Activated T-helper 1 cell treated with anti-CD3 and anti-CD28 coated beads, Interleukin-12 subunit alpha, Interleukin-12 subunit beta, Interleukin-2, Interleukin-4 antibody, amounts not matched to agents 30 ng/mL and 10 ng/mL and 1 ng/mL, durations not matched to agents 14 hours and 24 hours and 36 hours (primary cell): ENCODE data around the gene MCEMP1. TPM values are rescaled to one million over a fixed set of nuclear protein-coding genes. Genes with fewer than 3 reads are reported as not detected.

Source experiments
- DNase-seq: peaks from one replicate; pipeline ENCODE4 v3.0.0; 2021; ENCODE audit warnings: low spot score
- H3K27ac Mint-ChIP-seq: one replicate; pipeline ENCODE4 v1.8.0; 2021; ENCODE audit warnings: mild to moderate bottlenecking, mixed read lengths
- H3K27me3 Mint-ChIP-seq: one replicate; pipeline ENCODE4 v1.8.0; 2022; ENCODE audit warnings: mild to moderate bottlenecking, moderate library complexity, mixed read lengths; ENCODE audit not compliant: insufficient read depth
- H3K36me3 Mint-ChIP-seq: one replicate; pipeline ENCODE4 v1.8.0; 2021; ENCODE audit warnings: low read depth, mixed read lengths
- H3K4me1 Mint-ChIP-seq: one replicate; pipeline ENCODE4 v1.8.0; 2021; ENCODE audit warnings: low read depth, mixed read lengths
- H3K4me3 Mint-ChIP-seq: one replicate; pipeline ENCODE4 v1.8.0; 2021; ENCODE audit warnings: mild to moderate bottlenecking, moderate library complexity, mixed read lengths
- H3K9me3 Mint-ChIP-seq: one replicate; pipeline ENCODE4 v1.8.0; 2021; ENCODE audit warnings: mixed read lengths
- intact Hi-C: fragments of 100-400 bp; cut with micrococcal nuclease; formaldehyde crosslinking; loops from one replicate; pipeline ENCODE4 v1.15.1; 2024
- total RNA-seq: library from RNA; stranded (reverse); gene quantifications from 2 replicates; pipeline ENCODE4 v1.2.3, GENCODE V29; 2022

Gene MCEMP1
- total RNA-seq, 1 donor from 2014 or later, result not detected

- Mint-ChIP-seq H3K4me1 (peaks cover 39% of the 10 kb centered on the region), H3K4me3 (peak overlapping the region; percentile 93), H3K27me3 (peaks cover 8% of the 10 kb centered on the region), H3K9me3 (no peaks in the 10 kb centered on the region), H3K27ac (peak overlapping the region; percentile 96), H3K36me3 (peaks cover 14% of the 10 kb centered on the region)
- intact Hi-C loops, result loop anchor here (1.0 to 5.0 kb wide), 7 partner anchors 52 to 583 kb away; partner anchors contain the start of genes PET100 and XAB2
- peak; percentile 77 for DNase-seq
These were observed 4.7 kb downstream of the MCEMP1 start for GRCh38 chr19:7681340-7682174.

DNA sequence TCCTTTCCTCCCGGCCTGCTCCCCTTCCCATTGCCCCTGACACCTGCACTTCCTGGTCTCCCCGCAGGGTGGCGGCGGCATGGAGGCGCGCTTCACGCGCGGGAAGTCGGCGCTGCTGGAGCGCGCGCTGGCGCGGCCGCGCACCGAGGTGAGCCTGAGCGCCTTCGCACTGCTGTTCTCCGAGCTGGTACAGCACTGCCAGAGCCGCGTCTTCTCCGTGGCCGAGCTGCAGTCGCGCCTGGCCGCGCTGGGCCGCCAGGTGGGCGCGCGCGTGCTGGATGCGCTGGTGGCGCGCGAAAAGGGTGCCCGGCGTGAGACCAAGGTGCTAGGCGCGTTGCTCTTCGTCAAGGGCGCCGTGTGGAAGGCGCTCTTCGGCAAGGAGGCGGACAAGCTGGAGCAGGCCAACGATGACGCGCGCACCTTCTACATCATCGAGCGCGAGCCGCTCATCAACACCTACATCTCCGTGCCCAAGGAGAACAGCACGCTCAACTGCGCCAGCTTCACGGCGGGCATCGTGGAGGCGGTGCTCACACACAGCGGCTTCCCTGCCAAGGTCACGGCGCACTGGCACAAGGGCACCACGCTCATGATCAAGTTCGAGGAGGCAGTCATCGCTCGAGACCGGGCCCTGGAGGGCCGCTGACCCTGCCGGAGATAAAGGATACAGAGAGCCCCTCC is 5.4 kb downstream of the MCEMP1 start:
- H3K4me3 Mint-ChIP-seq, result peak overlapping the region; percentile 93
- DNase-seq, result no peak
- peaks cover 2% of the 10 kb centered on the region for H3K27me3 Mint-ChIP-seq
- no peaks in the 10 kb centered on the region for H3K9me3 Mint-ChIP-seq
- intact Hi-C loops, result loop anchor here (5.0 kb wide), 1 partner anchor 330 kb away; no protein-coding TSS in a partner anchor
- H3K4me1 Mint-ChIP-seq, result peaks cover 33% of the 10 kb centered on the region
- peaks cover 14% of the 10 kb centered on the region for H3K36me3 Mint-ChIP-seq
- H3K27ac Mint-ChIP-seq, result peak overlapping the region; percentile 96

DNA sequence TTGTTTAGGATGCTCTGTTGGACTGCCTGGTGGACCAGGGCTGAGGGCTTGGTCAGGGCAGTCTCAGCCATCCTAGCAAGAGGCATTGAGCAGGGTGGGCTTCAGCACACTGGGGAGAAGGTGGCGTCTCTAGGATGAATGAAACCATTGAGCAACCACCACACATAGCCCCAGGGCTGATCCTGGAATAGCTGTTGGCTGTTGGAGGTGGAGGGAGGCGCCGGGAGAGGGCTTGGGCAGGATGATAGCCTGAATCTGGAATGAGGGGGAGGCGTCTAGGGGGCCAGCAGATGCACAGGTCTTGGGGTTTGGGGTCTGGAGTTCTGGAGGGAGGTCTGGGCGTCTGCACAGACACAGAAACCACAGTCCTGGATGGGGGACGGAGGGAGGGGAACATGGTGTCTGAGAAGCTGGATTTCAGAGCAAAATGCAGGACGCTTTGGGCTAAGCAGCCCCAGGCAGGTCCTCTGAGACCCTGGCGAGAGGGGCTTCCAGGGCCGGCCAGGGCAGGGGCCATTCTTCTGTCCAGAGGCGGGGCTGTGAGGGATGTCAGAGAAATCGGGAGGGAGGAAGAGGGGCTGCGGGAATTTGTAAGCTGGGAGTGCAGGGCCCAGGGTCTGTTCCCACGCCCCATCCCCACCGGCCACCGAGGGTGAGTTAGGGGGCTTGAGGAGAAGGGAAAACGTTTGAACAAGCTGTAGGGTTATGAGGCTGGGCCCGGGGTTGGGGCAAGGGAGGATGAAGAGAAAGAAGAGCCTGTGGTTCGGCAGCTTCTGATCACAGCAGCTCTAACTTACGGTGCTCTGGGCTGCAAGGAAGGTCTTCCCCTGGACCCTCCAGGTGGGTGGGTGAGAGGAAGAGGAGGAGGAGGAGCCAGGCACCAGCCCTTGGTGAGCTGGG is 8.9 kb downstream of the MCEMP1 start:
- Mint-ChIP-seq H3K27ac (no peak overlapping the region), H3K4me3 (no peak overlapping the region)

DNA sequence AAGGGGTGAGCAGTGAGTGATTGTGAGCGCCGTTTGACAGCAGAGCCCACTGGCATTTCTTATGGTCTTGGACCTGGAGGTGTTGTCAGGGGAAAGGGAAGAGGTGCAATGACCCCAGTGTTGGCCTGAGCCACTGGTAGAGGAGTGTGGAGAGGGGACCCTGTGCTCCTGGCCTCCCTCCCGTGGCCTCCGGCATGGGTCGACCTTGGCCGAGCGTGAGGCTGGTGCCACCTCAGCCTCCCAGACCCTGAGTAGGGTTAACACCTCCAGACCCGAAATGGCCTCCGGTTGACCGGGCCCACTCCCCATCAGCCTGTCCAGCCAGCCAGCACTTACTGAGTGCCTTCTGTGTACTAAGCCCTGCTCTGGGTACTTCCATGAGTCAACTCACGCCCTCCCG is 10.3 kb downstream of the MCEMP1 start:
- no peaks in the 10 kb centered on the region for H3K9me3 Mint-ChIP-seq
- H3K4me1 Mint-ChIP-seq, result no peaks in the 10 kb centered on the region
- H3K27me3 Mint-ChIP-seq, result no peaks in the 10 kb centered on the region
- DNase-seq, result no peak
- intact Hi-C loops, result no loop called here
- no peak overlapping the region for H3K4me3 Mint-ChIP-seq
- peaks cover 10% of the 10 kb centered on the region for H3K36me3 Mint-ChIP-seq
- H3K27ac Mint-ChIP-seq, result no peak overlapping the region

More for the DNA sequence above, 8.9 kb downstream of the MCEMP1 start:
- DNase-seq, result no peak
- H3K36me3 Mint-ChIP-seq, result peaks cover 14% of the 10 kb centered on the region
- no peaks in the 10 kb centered on the region for H3K9me3 Mint-ChIP-seq
- intact Hi-C loops, result no loop called here
- peaks cover 6% of the 10 kb centered on the region for H3K4me1 Mint-ChIP-seq
- no peaks in the 10 kb centered on the region for H3K27me3 Mint-ChIP-seq

- Mint-ChIP-seq H3K36me3 (peaks cover 4% of the 10 kb centered on the region), H3K4me3 (no peak overlapping the region), H3K27me3 (no peaks in the 10 kb centered on the region), H3K4me1 (no peaks in the 10 kb centered on the region), H3K27ac (no peak overlapping the region), H3K9me3 (no peaks in the 10 kb centered on the region)
- no peak for DNase-seq
- intact Hi-C loops, result no loop called here
These were observed 12.3 kb downstream of the MCEMP1 start for GRCh38 chr19:7689165-7689564.

DNA sequence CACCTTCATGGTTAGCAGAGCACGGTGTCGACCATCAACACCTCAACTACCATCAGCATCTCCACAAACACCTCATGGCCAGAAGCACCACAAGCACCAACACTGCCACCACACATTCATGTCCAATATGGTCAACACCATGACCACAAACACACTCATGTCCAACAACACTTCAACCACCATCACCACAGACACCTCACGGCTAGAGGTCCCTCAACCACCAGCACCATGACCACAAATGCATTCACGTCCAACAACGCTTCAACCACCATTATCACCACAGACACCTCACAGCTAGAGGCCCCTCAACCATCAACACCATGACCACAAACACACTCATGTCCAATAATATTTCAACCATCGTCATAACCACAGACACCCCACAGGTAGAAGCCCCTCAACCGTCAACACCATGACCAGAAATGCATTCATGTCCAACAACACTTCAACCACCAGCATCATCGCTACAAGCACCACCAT is 13.9 kb downstream of the MCEMP1 start:
- Mint-ChIP-seq H3K27ac (no peak overlapping the region), H3K27me3 (no peaks in the 10 kb centered on the region), H3K36me3 (no peaks in the 10 kb centered on the region), H3K4me3 (no peak overlapping the region), H3K4me1 (no peaks in the 10 kb centered on the region), H3K9me3 (no peaks in the 10 kb centered on the region)
- intact Hi-C loops, result no loop called here
- DNase-seq, result no peak

DNA sequence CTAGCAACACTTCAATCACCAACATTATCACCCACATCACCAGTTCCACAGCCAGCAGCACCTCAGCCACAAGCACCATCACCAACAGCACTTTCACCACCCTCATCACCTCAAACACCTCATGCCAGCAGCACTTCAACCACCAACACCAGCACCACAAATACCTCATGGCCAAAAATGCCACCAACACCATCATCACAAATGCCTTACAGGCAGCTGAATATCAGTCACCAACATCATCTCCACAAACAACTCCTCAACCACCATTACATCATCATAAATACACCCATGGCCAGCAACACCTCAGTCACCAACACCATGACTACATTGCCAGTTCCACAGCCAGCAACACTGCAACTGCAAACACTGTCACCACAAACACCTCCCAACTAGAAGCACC is 14.6 kb downstream of the MCEMP1 start:
- Mint-ChIP-seq H3K36me3 (no peaks in the 10 kb centered on the region), H3K4me3 (no peak overlapping the region), H3K27me3 (peaks cover under 1% of the 10 kb centered on the region), H3K9me3 (no peaks in the 10 kb centered on the region), H3K4me1 (no peaks in the 10 kb centered on the region), H3K27ac (no peak overlapping the region)
- no peak for DNase-seq
- intact Hi-C loops, result no loop called here

DNA sequence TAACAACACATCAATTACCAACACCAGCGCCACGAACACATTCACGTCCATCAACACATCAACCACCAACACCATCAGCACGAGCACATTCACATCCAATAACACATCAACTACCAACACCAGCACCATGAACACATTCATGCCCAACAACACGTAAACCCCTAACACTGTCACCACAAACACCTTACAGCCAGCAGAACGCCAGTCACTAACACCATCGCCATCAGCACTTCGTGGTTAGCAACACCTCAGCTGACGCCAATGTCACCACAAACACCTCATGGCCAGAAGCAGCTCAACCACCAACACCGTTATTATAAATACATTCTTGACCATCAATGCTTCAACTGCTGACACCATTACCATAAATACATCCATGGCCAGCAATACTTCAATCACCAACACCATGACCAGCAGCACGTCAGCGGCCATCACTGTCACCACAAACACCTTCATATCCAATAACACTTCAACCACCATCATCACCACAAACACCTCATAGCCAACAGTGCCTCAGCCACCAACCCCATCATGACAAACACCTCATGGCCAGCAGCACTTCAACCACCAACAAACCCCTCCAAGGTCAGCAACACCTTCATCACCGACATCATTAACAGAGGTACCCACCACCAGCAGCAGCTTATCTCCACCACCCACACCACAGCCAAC is 15.7 kb downstream of the MCEMP1 start:
- DNase-seq, result no peak
- Mint-ChIP-seq H3K27me3 (peaks cover 8% of the 10 kb centered on the region), H3K36me3 (no peaks in the 10 kb centered on the region), H3K9me3 (no peaks in the 10 kb centered on the region), H3K27ac (no peak overlapping the region), H3K4me3 (no peak overlapping the region), H3K4me1 (no peaks in the 10 kb centered on the region)
- intact Hi-C loops, result no loop called here

DNA sequence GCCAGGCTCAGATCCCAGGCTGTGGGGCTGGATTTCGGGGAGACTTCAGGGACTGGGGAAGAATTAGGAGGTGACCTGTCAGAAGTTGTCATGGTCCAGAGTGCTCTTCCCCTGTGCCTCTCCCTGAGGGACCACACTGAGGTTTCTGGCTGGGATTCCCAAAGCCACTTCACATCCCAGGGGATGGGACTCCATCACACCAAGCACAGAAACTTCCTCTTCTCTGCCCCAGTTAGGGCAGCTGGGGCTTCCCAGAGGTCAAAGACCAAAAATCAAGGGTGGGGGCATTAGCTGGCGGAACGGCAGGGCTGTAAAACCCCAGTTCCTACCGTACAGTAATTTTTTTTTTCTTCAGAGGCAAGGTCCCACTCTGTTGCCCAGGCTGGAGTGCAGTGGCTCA is 17.6 kb downstream of the MCEMP1 start:
- Mint-ChIP-seq H3K4me1 (peaks cover 6% of the 10 kb centered on the region), H3K27me3 (peaks cover 15% of the 10 kb centered on the region), H3K27ac (no peak overlapping the region), H3K9me3 (no peaks in the 10 kb centered on the region), H3K36me3 (no peaks in the 10 kb centered on the region), H3K4me3 (no peak overlapping the region)
- no peak for DNase-seq
- intact Hi-C loops, result no loop called here

- intact Hi-C loops, result no loop called here
- DNase-seq, result no peak
- H3K36me3 Mint-ChIP-seq, result no peaks in the 10 kb centered on the region
- H3K9me3 Mint-ChIP-seq, result no peaks in the 10 kb centered on the region
- no peak overlapping the region for H3K27ac Mint-ChIP-seq
- no peak overlapping the region for H3K4me3 Mint-ChIP-seq
- peaks cover 24% of the 10 kb centered on the region for H3K27me3 Mint-ChIP-seq
- H3K4me1 Mint-ChIP-seq, result peaks cover 10% of the 10 kb centered on the region
These were observed 20.9 kb downstream of the MCEMP1 start for GRCh38 chr19:7697721-7698287.

GRCh38 chr19:7698583-7698982 is 21.7 kb downstream of the MCEMP1 start:
- Mint-ChIP-seq H3K4me3 (no peak overlapping the region), H3K36me3 (no peaks in the 10 kb centered on the region), H3K9me3 (no peaks in the 10 kb centered on the region), H3K4me1 (peaks cover 10% of the 10 kb centered on the region), H3K27me3 (peaks cover 25% of the 10 kb centered on the region), H3K27ac (no peak overlapping the region)
- no peak for DNase-seq
- intact Hi-C loops, result no loop called here

DNA sequence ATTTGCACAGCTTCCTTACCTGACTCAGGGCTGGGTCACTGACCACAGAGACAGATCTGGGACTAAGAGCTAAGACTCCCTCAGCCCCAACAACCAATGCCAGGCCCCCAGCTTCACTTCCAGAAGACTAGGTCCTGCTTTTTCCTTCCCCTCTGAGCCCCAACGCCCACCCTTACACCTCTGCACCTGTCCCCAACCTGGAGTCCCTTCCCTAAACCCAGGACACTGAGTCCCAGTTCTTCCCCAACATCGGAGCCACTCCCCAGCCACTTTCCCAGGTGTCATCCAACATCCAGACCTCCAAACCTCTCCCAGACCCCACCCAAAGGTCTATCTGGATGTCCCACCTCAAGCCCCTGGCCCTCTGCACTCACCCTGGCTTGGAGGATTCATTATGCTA is 22.1 kb downstream of the MCEMP1 start:
- peaks cover 30% of the 10 kb centered on the region for H3K27me3 Mint-ChIP-seq
- H3K27ac Mint-ChIP-seq, result no peak overlapping the region
- no peaks in the 10 kb centered on the region for H3K9me3 Mint-ChIP-seq
- H3K4me1 Mint-ChIP-seq, result peaks cover 10% of the 10 kb centered on the region
- H3K36me3 Mint-ChIP-seq, result no peaks in the 10 kb centered on the region
- intact Hi-C loops, result no loop called here
- no peak overlapping the region for H3K4me3 Mint-ChIP-seq
- no peak for DNase-seq
